HFFc6 (cell line): ENCODE data around the gene UBTD2. TPM values are rescaled to one million over a fixed set of nuclear protein-coding genes. Genes with fewer than 3 reads are reported as not detected.

Experiments
- DNase-seq: peaks from one replicate; pipeline ENCODE4 v3.0.0-alpha.2; 2018
- H3K27ac Mint-ChIP-seq: 2 replicates; pipeline ENCODE4 v1.8.0; 2020; ENCODE audit warnings: mild to moderate bottlenecking, mixed read lengths
- H3K27me3 Mint-ChIP-seq: 2 replicates; pipeline ENCODE4 v1.8.0; 2021; ENCODE audit warnings: mild to moderate bottlenecking, moderate library complexity, mixed read lengths; ENCODE audit not compliant: insufficient read depth
- H3K36me3 Mint-ChIP-seq: 2 replicates; pipeline ENCODE4 v1.8.0; 2021; ENCODE audit warnings: low read depth, mixed read lengths
- H3K4me1 Mint-ChIP-seq: 2 replicates; pipeline ENCODE4 v1.8.0; 2020; ENCODE audit warnings: low read depth, mixed read lengths
- H3K4me3 Mint-ChIP-seq: 2 replicates; pipeline ENCODE4 v1.8.0; 2020; ENCODE audit warnings: mild to moderate bottlenecking, moderate library complexity, mixed read lengths
- H3K9me3 Mint-ChIP-seq: 2 replicates; pipeline ENCODE4 v1.8.0; 2020; ENCODE audit warnings: mild to moderate bottlenecking, mixed read lengths
- total RNA-seq, 6 experiments: library from RNA; stranded (reverse); fragmentation: NEBNext Ultra II Directional; extraction: Animal tissue kit (Norgen Biotek cat#: 25700); gene quantifications; 2 replicates in 1 of 6; 3 replicates in 5 of 6; pipeline ENCODE4 v1.2.3, GENCODE V29; 2021
- TF ChIP-seq, protein P1 (sequence below): fragments of 200-600 bp; sonication (generic); IDR thresholded peaks from 2 replicates; pipeline ENCODE4 v1.5.0; 2021; ENCODE audit warnings: antibody characterized with exemption, mild to moderate bottlenecking

UBTD2 gene
- total RNA-seq, 6 experiments from 2014 or later = 15.2 to 19.5 (median 17.7) TPM

DNA sequence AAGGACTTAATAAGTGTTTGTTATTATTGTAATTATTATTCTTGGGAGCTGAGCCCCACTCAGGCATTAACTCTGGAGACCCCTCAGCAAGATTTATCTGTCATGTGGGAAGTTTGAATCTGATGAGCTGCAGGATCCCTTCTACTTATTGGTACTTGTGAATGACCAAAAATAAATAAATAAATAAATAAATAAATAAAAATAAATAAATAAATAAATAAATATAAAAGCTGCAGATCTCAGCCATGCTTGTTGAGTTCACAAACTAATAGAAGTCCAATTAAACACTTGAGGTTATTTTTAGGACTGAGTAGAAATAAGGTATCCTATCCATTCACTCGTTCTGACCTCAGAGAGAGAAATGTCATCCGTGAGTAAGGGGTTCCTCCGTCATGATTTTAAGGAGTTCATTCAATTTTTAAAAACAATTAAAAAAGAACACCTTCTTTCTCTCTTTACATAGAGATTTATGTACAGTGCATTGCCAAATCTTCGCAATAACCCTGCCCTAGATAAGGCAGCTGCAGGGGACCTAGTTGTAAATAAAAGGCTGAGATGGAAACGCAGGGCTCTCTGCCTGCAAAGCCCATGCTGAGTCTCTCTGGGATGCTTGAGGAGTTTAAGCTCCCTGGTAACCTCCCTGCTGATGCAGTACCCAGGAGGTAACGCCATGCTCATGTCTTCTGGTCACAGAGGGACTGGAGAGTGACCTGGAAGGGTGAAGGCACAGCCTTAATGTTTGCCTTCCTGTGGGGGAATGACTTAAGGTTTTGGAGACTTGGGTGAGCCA, 88.4 kb downstream of the UBTD2 start:
- TF ChIP-seq, protein P1, sequence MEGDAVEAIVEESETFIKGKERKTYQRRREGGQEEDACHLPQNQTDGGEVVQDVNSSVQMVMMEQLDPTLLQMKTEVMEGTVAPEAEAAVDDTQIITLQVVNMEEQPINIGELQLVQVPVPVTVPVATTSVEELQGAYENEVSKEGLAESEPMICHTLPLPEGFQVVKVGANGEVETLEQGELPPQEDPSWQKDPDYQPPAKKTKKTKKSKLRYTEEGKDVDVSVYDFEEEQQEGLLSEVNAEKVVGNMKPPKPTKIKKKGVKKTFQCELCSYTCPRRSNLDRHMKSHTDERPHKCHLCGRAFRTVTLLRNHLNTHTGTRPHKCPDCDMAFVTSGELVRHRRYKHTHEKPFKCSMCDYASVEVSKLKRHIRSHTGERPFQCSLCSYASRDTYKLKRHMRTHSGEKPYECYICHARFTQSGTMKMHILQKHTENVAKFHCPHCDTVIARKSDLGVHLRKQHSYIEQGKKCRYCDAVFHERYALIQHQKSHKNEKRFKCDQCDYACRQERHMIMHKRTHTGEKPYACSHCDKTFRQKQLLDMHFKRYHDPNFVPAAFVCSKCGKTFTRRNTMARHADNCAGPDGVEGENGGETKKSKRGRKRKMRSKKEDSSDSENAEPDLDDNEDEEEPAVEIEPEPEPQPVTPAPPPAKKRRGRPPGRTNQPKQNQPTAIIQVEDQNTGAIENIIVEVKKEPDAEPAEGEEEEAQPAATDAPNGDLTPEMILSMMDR = no peak

DNA sequence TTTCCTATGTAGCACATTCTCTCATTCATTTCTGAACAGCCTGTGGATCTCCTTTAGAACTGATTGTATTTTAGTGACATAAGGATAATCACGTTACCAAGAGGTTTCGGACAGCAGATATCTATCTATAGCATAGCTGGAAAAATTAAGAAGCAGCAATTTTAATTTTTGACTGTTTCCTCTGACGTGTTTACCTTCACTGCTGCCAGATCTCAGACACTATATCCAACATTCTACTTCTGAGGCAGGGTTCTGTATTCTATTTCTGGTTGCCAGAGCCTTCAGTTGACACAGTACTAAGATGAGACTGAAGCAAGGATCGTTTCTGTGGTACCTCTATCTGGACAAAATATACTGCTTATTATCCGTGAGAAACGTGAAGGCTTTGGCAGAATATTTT, 89.7 kb downstream of the UBTD2 start, which contains the start of gene EFCAB9:
Gene EFCAB9, plus strand, starts transcription at position 301 of the 400 bp plus-strand sequence. Its CDS starts 1 bp downstream, at position 302.
- no peak for DNase-seq
- H3K4me3 Mint-ChIP-seq = no peak within 1 kb of the TSS
- H3K4me1 Mint-ChIP-seq = peaks cover 8% of the 10 kb centered on the region
- H3K36me3 Mint-ChIP-seq = no peaks in the 10 kb centered on the region
- H3K9me3 Mint-ChIP-seq = peaks cover 6% of the 10 kb centered on the region
- H3K27ac Mint-ChIP-seq = no peak within 1 kb of the TSS
- TF ChIP-seq, protein P1 = no peak
- no peaks in the 10 kb centered on the region; the same call in 1 of the 2 replicates for H3K27me3 Mint-ChIP-seq

More for the DNA sequence above, 88.4 kb downstream of the UBTD2 start:
- no peak overlapping the region for H3K4me3 Mint-ChIP-seq
- no peaks in the 10 kb centered on the region for H3K36me3 Mint-ChIP-seq
- H3K27me3 Mint-ChIP-seq = no peaks in the 10 kb centered on the region
- peaks cover 6% of the 10 kb centered on the region for H3K9me3 Mint-ChIP-seq
- DNase-seq = no peak
- no peak overlapping the region for H3K27ac Mint-ChIP-seq
- H3K4me1 Mint-ChIP-seq = no peaks in the 10 kb centered on the region

DNA sequence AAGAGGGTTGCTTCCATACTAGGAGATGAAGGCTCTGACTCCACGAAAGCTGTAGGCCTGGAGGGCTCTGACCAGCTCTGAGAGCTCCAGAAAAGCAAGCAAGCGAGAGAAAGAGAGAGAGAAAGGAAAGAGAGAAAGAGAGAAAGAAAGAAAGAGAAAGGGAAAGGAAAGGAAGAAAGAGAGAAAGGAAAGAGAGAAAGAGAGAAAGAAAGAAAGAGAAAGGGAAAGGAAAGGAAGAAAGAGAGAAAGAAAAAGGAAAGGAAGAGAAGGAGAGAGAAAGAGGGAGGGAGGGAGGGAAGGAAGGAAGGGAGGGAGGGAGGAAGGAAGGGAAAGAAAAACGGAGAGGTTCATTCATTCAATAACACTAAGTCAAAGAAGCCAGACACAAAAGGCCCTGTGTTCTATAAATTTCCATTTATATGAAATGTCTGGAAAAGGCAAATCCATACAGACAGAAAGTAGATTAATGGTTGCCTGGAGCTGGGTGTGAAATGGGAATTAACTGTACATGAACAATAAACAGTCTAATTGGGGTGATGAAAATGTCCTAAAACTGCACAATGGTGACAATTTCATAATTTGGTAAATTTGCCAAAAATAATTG, 93.8 kb downstream of the UBTD2 start:
- no peak overlapping the region; the same call in 1 of the 2 replicates for H3K27ac Mint-ChIP-seq
- H3K4me3 Mint-ChIP-seq = peak overlapping the region; percentile 90

DNA sequence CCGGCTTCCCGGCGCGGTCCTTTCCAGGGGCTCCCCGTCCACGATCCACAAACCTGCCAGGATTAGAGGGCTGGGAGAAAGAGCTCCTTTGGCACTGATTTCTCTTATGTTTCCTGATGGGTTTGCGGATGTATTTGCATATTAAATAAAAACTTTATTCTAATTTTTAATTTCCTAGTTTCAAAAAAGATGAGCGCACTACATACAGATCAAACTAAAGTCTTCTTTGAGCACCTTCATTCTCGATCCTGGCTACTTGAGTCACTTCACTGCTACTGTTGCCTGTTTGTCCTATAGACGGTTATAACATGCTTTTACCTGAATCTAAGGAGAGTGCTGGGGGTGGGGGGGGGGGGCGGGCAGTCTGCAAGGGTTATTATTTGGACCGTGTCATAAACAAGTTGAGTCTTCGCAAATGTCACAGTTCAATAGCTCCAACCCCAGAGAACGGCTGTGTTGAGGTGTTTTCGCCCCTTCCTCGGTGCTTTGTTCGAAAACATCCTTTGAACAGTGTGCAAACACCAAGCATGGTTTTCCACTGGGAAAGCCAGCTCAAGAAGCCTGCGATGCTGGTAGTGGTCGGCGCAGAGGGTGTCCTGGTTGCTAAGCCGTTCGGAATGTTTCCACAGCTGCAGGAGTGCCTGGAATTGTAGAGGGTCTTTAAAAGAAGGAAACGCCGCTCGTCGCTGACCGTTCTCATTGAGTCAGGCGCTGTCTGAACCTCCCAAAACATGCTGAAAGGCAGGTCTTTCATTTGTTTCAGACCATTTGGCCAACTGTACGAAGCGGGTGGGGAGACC, 94.5 kb downstream of the UBTD2 start:
- Mint-ChIP-seq H3K4me3 (peak overlapping the region; percentile 90), H3K27ac (no peak overlapping the region), H3K27me3 (peaks cover 2% of the 10 kb centered on the region; the same call in 1 of the 2 replicates), H3K4me1 (peaks cover 31% of the 10 kb centered on the region), H3K9me3 (no peaks in the 10 kb centered on the region), H3K36me3 (peaks cover 7% of the 10 kb centered on the region; the same call in 1 of the 2 replicates)
- TF ChIP-seq, protein P1 = no peak; the same call in none of the 2 replicates
- DNase-seq = no peak

More for the DNA sequence above, 93.8 kb downstream of the UBTD2 start:
- peaks cover 7% of the 10 kb centered on the region; the same call in 1 of the 2 replicates for H3K36me3 Mint-ChIP-seq
- no peaks in the 10 kb centered on the region for H3K9me3 Mint-ChIP-seq
- H3K27me3 Mint-ChIP-seq = peaks cover under 1% of the 10 kb centered on the region; the same call in 1 of the 2 replicates
- peaks cover 28% of the 10 kb centered on the region for H3K4me1 Mint-ChIP-seq
- TF ChIP-seq, protein P1 = no peak
- no peak for DNase-seq
